Gastrocnemius medialis (tissue), 4 donors: ENCODE measurements around the gene RPL12. TPM values are rescaled to one million over a fixed set of nuclear protein-coding genes. Genes with fewer than 3 reads are reported as not detected.

Experiments used
- ATAC-seq, 2 donors: fragments of 150-250 bp; one replicate each; pipeline ENCODE4 v1.9.1; 2016
- DNase-seq, 2 donors: peaks; one replicate each; pipeline ENCODE4 v3.0.0-alpha.2; 2019
- H3K27ac ChIP-seq, 4 donors: fragments of 200-600 bp; sonication (generic); 1 replicate in 1 of 4; 2 replicates in 3 of 4; pipeline ENCODE4 v1.5.1; 2016 to 2018; ENCODE audit warnings: mild to moderate bottlenecking in 2 of 4, moderate library complexity in 1 of 4
- H3K27me3 ChIP-seq, 3 donors: fragments of 200-600 bp; sonication (generic) in 2 of 3; 1 replicate in 1 of 3; 2 replicates in 2 of 3; pipeline versions ENCODE4 v1.5.1 to v1.6.0; 2016 to 2019; ENCODE audit warnings: mild to moderate bottlenecking in 1 of 3, moderate library complexity in 1 of 3
- H3K36me3 ChIP-seq, 2 donors: fragments of 200-600 bp; sonication (generic) in 1 of 2; one replicate each; pipeline ENCODE4 v1.5.1; 2017 to 2018
- H3K4me1 ChIP-seq, 2 donors: fragments of 200-600 bp; sonication (generic) in 1 of 2; one replicate each; pipeline ENCODE4 v1.5.1; 2016 to 2017; ENCODE audit warnings: mild to moderate bottlenecking in 2 of 2
- H3K4me3 ChIP-seq, 4 donors: fragments of 200-600 bp; sonication (generic) in 3 of 4; 1 replicate in 1 of 4; 2 replicates in 3 of 4; pipeline ENCODE4 v1.5.1; 2016 to 2019; ENCODE audit warnings: mild to moderate bottlenecking in 2 of 4
- H3K9me3 ChIP-seq, 3 donors: fragments of 200-600 bp; sonication (generic) in 2 of 3; 1 replicate in 1 of 3; 2 replicates in 2 of 3; pipeline ENCODE4 v1.5.1; 2016 to 2019
- CTCF ChIP-seq, 5 experiments: fragments of 450-650 bp in 3 of 5; fragments of 200-600 bp in 2 of 5; sonication (generic) in 2 of 5; IDR thresholded peaks in 4 of 5; conservative IDR thresholded peaks in 1 of 5; 1 replicate in 4 of 5; 2 replicates in 1 of 5; pipeline ENCODE4 v1.5.1; 2016 to 2019; ENCODE audit warnings: antibody characterized with exemption in 5 of 5, mild to moderate bottlenecking in 3 of 5, moderate library complexity in 3 of 5
- POLR2A ChIP-seq, 2 donors: fragments of 450-650 bp; IDR thresholded peaks; one replicate each; pipeline ENCODE4 v1.6.1; 2017; ENCODE audit warnings: antibody characterized with exemption in 2 of 2, mild to moderate bottlenecking in 2 of 2, moderate library complexity in 2 of 2
- in situ Hi-C, 4 donors: fragments of 200-750 bp; cut with MboI; loops; one replicate each; pipeline versions ENCODE4 v1.15.0 to v1.8.0; 2017; ENCODE audit warnings: low sequenced_read_pairs in 4 of 4
- intact Hi-C: fragments of 100-400 bp; cut with DNase I; formaldehyde crosslinking; loops from one replicate; pipeline ENCODE4 v1.15.1; 2023; ENCODE audit warnings: low total_unique reads
- total RNA-seq, 4 donors: library from RNA; depleted of rRNA; stranded (reverse); fragments of >200 nt; gene quantifications; one replicate each; pipeline versions ENCODE4 v1.1.0 to v1.2.3, GENCODE V29; 2016

Gene RPL12
- total RNA-seq, 4 donors from 2014 or later: 1,654 to 2,251 (median 1,749) TPM

- DNase-seq (no peak), ATAC-seq (no peak)
- H3K36me3 ChIP-seq: peaks cover 0 to 69% of the 10 kb centered on the region in 2 donors
- peaks cover 26 to 28% of the 10 kb centered on the region in 2 donors for H3K4me1 ChIP-seq
- no peak overlapping the region for H3K4me3 ChIP-seq
- TF ChIP-seq CTCF (IDR thresholded peaks at IDR 0.05 in 4 of 5, conservative IDR thresholded peaks at IDR 0.05 in 1 of 5) (no peak), POLR2A (IDR thresholded peaks at IDR 0.05) (no peak)
- no peaks in the 10 kb centered on the region for H3K27me3 ChIP-seq
- peak overlapping the region in 2 of 4 donors; percentile 33 to 94 for H3K27ac ChIP-seq
- in situ Hi-C loops: no loop called here
- no peaks in the 10 kb centered on the region for H3K9me3 ChIP-seq
- intact Hi-C loops: no loop called here
Measured at GRCh38 chr9:127447416-127448111, 3.6 kb downstream of the RPL12 start.

- H3K27ac ChIP-seq: peak overlapping the region in 3 of 4 donors; percentile 10 to 33 (median 16)
- no peak for TF ChIP-seq CTCF (IDR thresholded peaks at IDR 0.05 in 4 of 5, conservative IDR thresholded peaks at IDR 0.05 in 1 of 5)
- TF ChIP-seq POLR2A (IDR thresholded peaks at IDR 0.05): no peak
- H3K4me1 ChIP-seq: peaks cover 19 to 21% of the 10 kb centered on the region in 2 donors
- DNase-seq: no peak
- intact Hi-C loops: no loop called here
- no peaks in the 10 kb centered on the region for H3K27me3 ChIP-seq
- in situ Hi-C loops: no loop called here
- peaks cover 0 to 76% of the 10 kb centered on the region in 2 donors for H3K36me3 ChIP-seq
- no peak for ATAC-seq
- H3K9me3 ChIP-seq: no peaks in the 10 kb centered on the region
- no peak overlapping the region for H3K4me3 ChIP-seq
Measured at GRCh38 chr9:127446713-127447415, 4.3 kb downstream of the RPL12 start.

GRCh38 chr9:127445851-127446712, 5.1 kb downstream of the RPL12 start:
- TF ChIP-seq CTCF (IDR thresholded peaks at IDR 0.05 in 4 of 5, conservative IDR thresholded peaks at IDR 0.05 in 1 of 5) (no peak), POLR2A (IDR thresholded peaks at IDR 0.05) (no peak)
- Histone ChIP-seq H3K9me3 (no peaks in the 10 kb centered on the region), H3K27me3 (no peaks in the 10 kb centered on the region), H3K4me3 (no peak overlapping the region), H3K27ac (peak overlapping the region in 2 of 4 donors; percentile 16 to 33), H3K36me3 (peaks cover 0 to 84% of the 10 kb centered on the region in 2 donors), H3K4me1 (peaks cover 18 to 21% of the 10 kb centered on the region in 2 donors)
- no peak for ATAC-seq
- in situ Hi-C loops (no loop called here), intact Hi-C loops (no loop called here)
- no peak for DNase-seq

- peaks cover 0 to 90% of the 10 kb centered on the region in 2 donors for H3K36me3 ChIP-seq
- no peak overlapping the region for H3K27ac ChIP-seq
- TF ChIP-seq CTCF (IDR thresholded peaks at IDR 0.05 in 4 of 5, conservative IDR thresholded peaks at IDR 0.05 in 1 of 5): no peak
- no peak for TF ChIP-seq POLR2A (IDR thresholded peaks at IDR 0.05)
- intact Hi-C loops (no loop called here), in situ Hi-C loops (no loop called here)
- H3K4me3 ChIP-seq: no peak overlapping the region
- no peaks in the 10 kb centered on the region for H3K27me3 ChIP-seq
- peaks cover 13 to 18% of the 10 kb centered on the region in 2 donors for H3K4me1 ChIP-seq
- no peaks in the 10 kb centered on the region for H3K9me3 ChIP-seq
- DNase-seq (no peak), ATAC-seq (no peak)
Measured at GRCh38 chr9:127444921-127445850, 6.0 kb downstream of the RPL12 start.
